Tibial nerve (tissue), 4 donors: Measurements from ENCODE around the gene COL6A2.

ENCODE experiments used
- CTCF ChIP-seq, 5 experiments: fragments of 200-600 bp in 3 of 5; fragments of 450-650 bp in 2 of 5; sonication (generic) in 3 of 5; IDR thresholded peaks; one replicate each; pipeline ENCODE4 v1.5.1; 2016 to 2019; ENCODE audit warnings: antibody characterized with exemption in 5 of 5, mild to moderate bottlenecking in 3 of 5, moderate library complexity in 2 of 5
- EP300 ChIP-seq, 2 donors: sonication (generic); formaldehyde crosslinking; IDR thresholded peaks; one replicate each; pipeline ENCODE4 v1.6.1; 2017; ENCODE audit warnings: antibody characterized with exemption in 2 of 2, mild to moderate bottlenecking in 1 of 2
- POLR2A ChIP-seq, 2 donors: fragments of 450-650 bp; IDR thresholded peaks; one replicate each; pipeline ENCODE4 v1.6.1; 2017; ENCODE audit warnings: antibody characterized with exemption in 2 of 2, mild to moderate bottlenecking in 2 of 2, moderate library complexity in 2 of 2

DNA sequence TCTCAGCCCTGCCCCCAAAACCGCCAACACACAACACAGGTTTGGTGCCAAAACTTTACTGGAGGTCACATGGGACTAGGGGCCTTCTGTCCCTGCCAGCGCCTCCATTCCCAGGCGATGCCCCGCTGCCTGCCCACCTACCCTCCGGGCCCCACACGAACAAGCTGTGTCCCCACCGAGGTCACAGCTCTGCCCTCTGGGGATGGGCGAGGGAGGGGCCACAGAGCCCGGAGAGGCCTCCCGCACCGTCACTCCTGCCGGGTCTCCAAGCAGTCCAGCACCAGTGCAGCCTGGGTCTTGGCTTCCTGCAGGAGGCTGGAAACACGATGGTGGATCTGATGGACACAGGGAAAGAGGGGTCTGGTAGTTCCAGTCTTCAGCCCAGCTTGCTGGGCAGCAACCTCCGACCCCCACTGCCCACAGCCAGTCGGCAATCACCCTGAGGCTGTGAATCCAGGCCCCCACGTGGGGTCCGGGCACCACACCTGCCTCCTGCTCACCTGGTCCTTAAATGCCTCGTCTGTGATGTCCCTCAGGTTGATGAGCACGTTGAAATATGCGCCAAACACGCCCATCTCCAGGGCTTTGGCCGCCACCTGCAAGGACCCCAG lies 38.9 kb downstream of the COL6A2 start:
- no peak for TF ChIP-seq EP300 (IDR thresholded peaks at IDR 0.05)
- TF ChIP-seq CTCF (IDR thresholded peaks at IDR 0.05) = no peak
- TF ChIP-seq POLR2A (IDR thresholded peaks at IDR 0.05) = no peak
